ENCODE results near the gene POLRMT. TPM values are rescaled to one million over a fixed set of nuclear protein-coding genes. Genes with fewer than 3 reads are reported as not detected.

The POLRMT gene
- total and polyA plus RNA-seq, 2 experiments from 2014 or later: 38.7 to 60.7 TPM

DNA sequence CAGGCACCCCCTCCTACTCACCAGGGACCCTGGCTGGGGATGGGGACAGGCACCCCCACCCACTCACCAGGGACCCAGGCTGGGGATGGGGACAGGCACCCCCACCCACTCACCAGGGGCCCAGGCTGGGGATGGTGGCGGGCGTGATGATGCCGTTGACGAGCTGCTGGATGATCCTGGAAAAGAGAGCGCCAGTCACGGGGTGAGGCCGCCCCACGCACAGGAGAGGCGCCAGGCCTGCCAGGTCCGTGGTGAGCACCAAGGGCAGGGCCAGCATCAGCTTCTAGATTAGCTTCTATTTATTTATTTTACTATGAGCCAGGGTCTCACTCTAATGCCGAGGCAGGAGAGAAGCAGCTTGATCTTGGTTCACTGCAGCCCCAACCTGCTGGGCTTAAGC, 16.8 kb upstream of the POLRMT start:
- peaks cover 41% of the 10 kb centered on the region for H3K79me2 ChIP-seq

DNA sequence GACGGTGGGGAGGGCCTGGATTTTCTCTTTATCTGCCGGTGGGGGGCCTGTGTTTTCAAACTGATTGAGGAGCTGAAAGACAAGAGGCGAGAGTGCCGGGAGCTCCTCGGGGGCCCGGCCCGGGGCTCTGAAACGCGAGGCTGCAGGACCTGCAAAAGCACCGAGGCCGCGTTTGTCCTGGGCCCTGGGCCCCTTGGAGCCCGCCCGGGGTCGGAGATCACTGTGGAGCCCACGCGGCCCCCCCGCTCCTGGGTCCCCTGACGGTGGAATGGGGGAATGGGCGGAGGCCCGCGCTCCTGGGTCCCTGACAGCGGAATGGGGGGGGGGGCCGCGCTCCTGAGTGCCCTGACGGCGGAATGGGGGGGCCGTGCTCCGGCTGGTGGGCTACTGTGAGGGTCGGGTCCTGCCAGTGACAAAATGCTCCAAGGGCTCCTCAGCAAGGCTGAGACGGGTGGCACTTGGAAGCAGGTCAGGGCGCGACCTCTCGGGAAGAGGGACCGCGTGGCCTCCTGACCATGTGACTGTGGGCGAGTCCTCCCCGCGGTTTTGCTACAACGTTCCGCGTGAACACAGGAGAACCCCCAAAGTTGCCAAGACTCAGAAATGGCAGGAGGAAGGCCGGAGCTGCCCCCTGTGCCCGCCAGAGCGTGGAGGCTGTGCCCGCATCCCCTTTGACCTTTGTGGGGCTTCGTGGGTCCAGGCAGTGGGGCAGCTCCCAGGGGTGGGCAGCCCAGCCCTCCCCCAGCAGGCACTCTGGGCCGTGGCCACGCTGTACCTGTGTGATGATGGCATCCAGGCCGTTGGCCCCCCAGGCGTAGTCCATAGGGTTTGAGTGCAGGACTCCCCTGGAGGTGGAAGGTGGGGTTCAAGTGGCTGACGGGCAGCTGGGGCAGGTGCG, 15.8 kb upstream of the POLRMT start:
- peaks cover 33% of the 10 kb centered on the region for H3K79me2 ChIP-seq
- H4K20me1 ChIP-seq (ENCODE audit: insufficient read depth, poor library complexity, severe bottlenecking): peaks cover 24% of the 10 kb centered on the region

More for the DNA sequence above, 16.8 kb upstream of the POLRMT start:
- no peak overlapping the region for H3K4me2 ChIP-seq
- H3K4me1 ChIP-seq (ENCODE audit: insufficient read depth): no peaks in the 10 kb centered on the region
- peaks cover 33% of the 10 kb centered on the region for H4K20me1 ChIP-seq (ENCODE audit: insufficient read depth, poor library complexity, severe bottlenecking)
- 96% methylated on average over 8 of the region's 11 CpGs for WGBS (ENCODE audit: low lambda C conversion rate, missing lambda C conversion rate)
- DNase-seq (ENCODE audit: low spot score): no peak
- no peak overlapping the region for H3K4me3 ChIP-seq
- no peaks in the 10 kb centered on the region for H3K36me3 ChIP-seq (replicated peaks; ENCODE audit: insufficient read depth, low read depth)
- H3K9me2 ChIP-seq (replicated peaks; ENCODE audit: insufficient read depth): no peaks in the 10 kb centered on the region
- no peak overlapping the region for H2AFZ ChIP-seq
- no peaks in the 10 kb centered on the region for H3K27me3 ChIP-seq
- no peaks in the 10 kb centered on the region for H3K9me3 ChIP-seq (ENCODE audit: low read depth)
- TF ChIP-seq EZH2phosphoT487 (IDR thresholded peaks at IDR 0.05; ENCODE audit: low read depth, severe bottlenecking, unreplicated experiment) (no peak), EZH2 (IDR thresholded peaks at IDR 0.05; ENCODE audit: borderline replicate concordance) (no peak)
- TF ChIP-seq, protein P1, sequence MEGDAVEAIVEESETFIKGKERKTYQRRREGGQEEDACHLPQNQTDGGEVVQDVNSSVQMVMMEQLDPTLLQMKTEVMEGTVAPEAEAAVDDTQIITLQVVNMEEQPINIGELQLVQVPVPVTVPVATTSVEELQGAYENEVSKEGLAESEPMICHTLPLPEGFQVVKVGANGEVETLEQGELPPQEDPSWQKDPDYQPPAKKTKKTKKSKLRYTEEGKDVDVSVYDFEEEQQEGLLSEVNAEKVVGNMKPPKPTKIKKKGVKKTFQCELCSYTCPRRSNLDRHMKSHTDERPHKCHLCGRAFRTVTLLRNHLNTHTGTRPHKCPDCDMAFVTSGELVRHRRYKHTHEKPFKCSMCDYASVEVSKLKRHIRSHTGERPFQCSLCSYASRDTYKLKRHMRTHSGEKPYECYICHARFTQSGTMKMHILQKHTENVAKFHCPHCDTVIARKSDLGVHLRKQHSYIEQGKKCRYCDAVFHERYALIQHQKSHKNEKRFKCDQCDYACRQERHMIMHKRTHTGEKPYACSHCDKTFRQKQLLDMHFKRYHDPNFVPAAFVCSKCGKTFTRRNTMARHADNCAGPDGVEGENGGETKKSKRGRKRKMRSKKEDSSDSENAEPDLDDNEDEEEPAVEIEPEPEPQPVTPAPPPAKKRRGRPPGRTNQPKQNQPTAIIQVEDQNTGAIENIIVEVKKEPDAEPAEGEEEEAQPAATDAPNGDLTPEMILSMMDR (IDR thresholded peaks at IDR 0.05; ENCODE audit: poor library complexity): no peak
- H3K27ac ChIP-seq: no peak overlapping the region

DNA sequence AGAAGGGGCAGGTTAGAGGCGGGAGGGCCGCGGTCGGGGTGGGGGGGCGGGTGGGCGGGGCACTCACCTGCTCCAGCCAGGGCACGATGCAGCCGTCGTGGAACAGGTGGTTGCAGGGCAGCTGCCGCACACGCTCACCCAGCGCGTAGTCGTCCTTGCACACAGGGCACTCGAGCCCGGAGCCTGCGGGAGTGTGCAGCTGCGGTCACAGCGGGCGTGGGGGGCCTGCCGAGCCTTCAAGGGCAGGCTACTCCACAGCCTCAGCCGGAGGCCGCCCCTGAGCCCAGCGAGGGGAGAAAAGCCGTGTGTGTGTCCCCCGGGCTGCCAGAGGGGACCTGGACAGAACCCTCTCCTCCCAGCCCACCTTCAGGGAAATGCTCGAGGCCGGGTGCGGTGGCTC, 15.0 kb upstream of the POLRMT start:
- H3K9me2 ChIP-seq (replicated peaks; ENCODE audit: insufficient read depth): no peaks in the 10 kb centered on the region
- H3K36me3 ChIP-seq (replicated peaks; ENCODE audit: insufficient read depth, low read depth): no peaks in the 10 kb centered on the region
- H3K27ac ChIP-seq: no peak overlapping the region

More for the DNA sequence above, 15.8 kb upstream of the POLRMT start:
- DNase-seq (ENCODE audit: low spot score): no peak
- TF ChIP-seq, protein P1 (IDR thresholded peaks at IDR 0.05; ENCODE audit: poor library complexity): no peak
- TF ChIP-seq EZH2phosphoT487 (IDR thresholded peaks at IDR 0.05; ENCODE audit: low read depth, severe bottlenecking, unreplicated experiment) (no peak), EZH2 (IDR thresholded peaks at IDR 0.05; ENCODE audit: borderline replicate concordance) (no peak)
- no peak overlapping the region for H3K27ac ChIP-seq
- H3K27me3 ChIP-seq: no peaks in the 10 kb centered on the region
- WGBS (ENCODE audit: low lambda C conversion rate, missing lambda C conversion rate): 96% methylated on average over 44 of the region's 53 CpGs
- H2AFZ ChIP-seq: no peak overlapping the region
- no peaks in the 10 kb centered on the region for H3K9me3 ChIP-seq (ENCODE audit: low read depth)
- H3K36me3 ChIP-seq (replicated peaks; ENCODE audit: insufficient read depth, low read depth): no peaks in the 10 kb centered on the region
- H3K9me2 ChIP-seq (replicated peaks; ENCODE audit: insufficient read depth): no peaks in the 10 kb centered on the region
- no peak overlapping the region for H3K4me2 ChIP-seq
- H3K4me3 ChIP-seq: no peak overlapping the region
- no peaks in the 10 kb centered on the region for H3K4me1 ChIP-seq (ENCODE audit: insufficient read depth)

More for the DNA sequence above, 15.0 kb upstream of the POLRMT start:
- TF ChIP-seq EZH2 (IDR thresholded peaks at IDR 0.05; ENCODE audit: borderline replicate concordance) (no peak), EZH2phosphoT487 (IDR thresholded peaks at IDR 0.05; ENCODE audit: low read depth, severe bottlenecking, unreplicated experiment) (no peak)
- TF ChIP-seq, protein P1 (IDR thresholded peaks at IDR 0.05; ENCODE audit: poor library complexity): no peak
- WGBS (ENCODE audit: low lambda C conversion rate, missing lambda C conversion rate): 97% methylated on average over 25 of the region's 29 CpGs
- H3K4me1 ChIP-seq (ENCODE audit: insufficient read depth): no peaks in the 10 kb centered on the region
- H3K4me2 ChIP-seq: no peak overlapping the region
- H3K79me2 ChIP-seq: peaks cover 25% of the 10 kb centered on the region
- no peak for DNase-seq (ENCODE audit: low spot score)
- no peak overlapping the region for H2AFZ ChIP-seq
- no peaks in the 10 kb centered on the region for H3K27me3 ChIP-seq
- no peak overlapping the region for H3K4me3 ChIP-seq
- peaks cover 16% of the 10 kb centered on the region for H4K20me1 ChIP-seq (ENCODE audit: insufficient read depth, poor library complexity, severe bottlenecking)
- H3K9me3 ChIP-seq (ENCODE audit: low read depth): no peaks in the 10 kb centered on the region

All from hepatocyte (in vitro differentiated cells).